Stimulated activated CD8-positive, alpha-beta memory T cell treated with anti-CD3 and anti-CD28 coated beads, Interleukin-4, amount 100 ng/mL, for 4 hours (primary cell): Measurements from ENCODE around the gene TMEM170A.

Experiments
- DNase-seq, 2 donors: peaks; one replicate each; pipeline ENCODE4 v3.0.0-alpha.2; 2020; ENCODE audit warnings: low read depth in 2 of 2, low spot score in 1 of 2

The TMEM170A gene

GRCh38 chr16:75402159-75402820 is 62.2 kb downstream of the TMEM170A start:
- DNase-seq = no peak

DNA sequence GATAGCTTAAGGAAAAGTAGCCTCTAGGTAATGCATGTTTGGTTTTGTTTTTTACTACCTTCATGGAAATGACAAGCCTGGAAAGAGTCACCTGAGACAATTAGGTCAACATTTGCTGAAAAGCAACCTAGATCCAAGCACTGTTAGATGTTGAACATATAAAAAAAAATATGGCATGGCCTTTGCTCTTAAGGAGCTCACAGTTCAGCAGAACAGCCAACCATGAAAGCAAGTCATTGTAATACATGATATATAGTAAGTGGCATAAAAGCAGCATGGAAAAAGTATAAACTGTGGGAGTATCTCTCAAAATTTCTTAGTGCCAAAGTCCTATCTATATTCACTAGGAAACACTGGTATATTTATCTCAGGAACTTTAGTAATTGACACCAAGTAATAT is 62.8 kb downstream of the TMEM170A start:
- DNase-seq = no peak

- no peak for DNase-seq
These were observed 66.2 kb downstream of the TMEM170A start for GRCh38 chr16:75398333-75398732.

DNA sequence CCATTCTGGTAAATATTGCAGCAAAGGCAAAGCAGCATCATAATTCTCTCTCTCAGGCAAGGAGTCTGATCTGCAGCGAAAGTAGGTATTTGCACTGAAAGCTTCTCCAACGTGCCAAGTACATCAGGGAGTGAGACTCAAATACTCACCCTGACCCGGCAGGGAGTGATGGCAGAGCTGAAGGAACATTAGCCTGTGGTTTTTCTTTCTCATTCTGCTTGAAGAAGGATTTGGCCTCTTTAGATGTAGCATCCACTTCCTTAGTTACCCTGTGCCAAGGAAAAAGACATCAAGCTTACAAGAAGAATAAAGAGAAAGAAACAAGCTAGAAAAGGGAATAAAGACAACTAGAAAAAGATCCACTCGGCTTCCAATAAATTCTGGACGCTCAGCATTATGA is 69.5 kb downstream of the TMEM170A start:
- no peak for DNase-seq
